Small intestine (tissue), 7 donors: ENCODE measurements around the gene HADH. TPM values are rescaled to one million over a fixed set of nuclear protein-coding genes. Genes with fewer than 3 reads are reported as not detected.

Experiments used
- DNase-seq, 2 donors: peaks; one replicate each; pipeline versions ENCODE4 v3.0.0 to v3.0.0-alpha.2; 2013
- FAIRE-seq: peaks from 2 replicates; lab custom pipeline; 2012; peaks lifted over from hg19 to GRCh38; lab: Jason Lieb, UNC
- H3K27ac ChIP-seq, 3 donors: one replicate each; pipeline ENCODE4 v1.5.1; 2013; ENCODE audit warnings: low read length in 2 of 3, mild to moderate bottlenecking in 2 of 3, control low read depth in 1 of 3, inconsistent platforms in 1 of 3, low read depth in 1 of 3, moderate library complexity in 1 of 3
- H3K27me3 ChIP-seq, 3 donors: one replicate each; pipeline ENCODE4 v1.6.1; 2013; ENCODE audit warnings: low read length in 3 of 3, inconsistent platforms in 1 of 3; ENCODE audit not compliant: control insufficient read depth in 3 of 3, insufficient read depth in 3 of 3
- H3K36me3 ChIP-seq, 3 donors: one replicate each; pipeline ENCODE4 v1.6.1; 2013; ENCODE audit warnings: low read length in 3 of 3, inconsistent platforms in 1 of 3, low read depth in 1 of 3, mild to moderate bottlenecking in 1 of 3, moderate library complexity in 1 of 3; ENCODE audit not compliant: control insufficient read depth in 3 of 3, insufficient read depth in 2 of 3
- H3K4me1 ChIP-seq, 3 donors: one replicate each; pipeline ENCODE4 v1.6.1; 2013; ENCODE audit warnings: low read length in 2 of 3, inconsistent platforms in 1 of 3, low read depth in 1 of 3, mild to moderate bottlenecking in 1 of 3, moderate library complexity in 1 of 3; ENCODE audit not compliant: control insufficient read depth in 3 of 3, insufficient read depth in 2 of 3
- H3K4me3 ChIP-seq, 3 donors: one replicate each; pipeline ENCODE4 v1.5.1; 2013; ENCODE audit warnings: low read length in 3 of 3, control low read depth in 1 of 3, inconsistent platforms in 1 of 3, low read depth in 1 of 3, mild to moderate bottlenecking in 1 of 3, moderate library complexity in 1 of 3
- H3K9me3 ChIP-seq, 2 donors: one replicate each; pipeline ENCODE4 v1.6.1; 2013; ENCODE audit warnings: low read depth in 1 of 2, low read length in 1 of 2; ENCODE audit not compliant: control insufficient read depth in 2 of 2, insufficient read depth in 1 of 2
- WGBS, 3 donors: extraction: QIAGEN DNeasy Blood & Tissue Kit; methylation state at CpG; one replicate each; pipeline ENCODE4 v1.1.7; 2013; 5-methylcytosine and 5-hydroxymethylcytosine counted together
- polyA plus RNA-seq, 4 donors: library from polyadenylated mRNA; stranded (reverse) in 3 of 4; unstranded in 1 of 4; fragments of 200-250 nt in 3 of 4; fragments of 120-200 nt in 1 of 4; gene quantifications; one replicate each; pipeline versions ENCODE4 v1.2.1 to v1.2.3, GENCODE V29; 2013
- donor health status: healthy with polysubstance abuse.
- donor health status: control.
- donor health status: control.
- donor health status: Bipolar disorder and iron deficiency.
- donor health status: healthy.

The HADH gene
- polyA plus RNA-seq, 4 donors: 81.9 to 389 (median 139) TPM

DNA sequence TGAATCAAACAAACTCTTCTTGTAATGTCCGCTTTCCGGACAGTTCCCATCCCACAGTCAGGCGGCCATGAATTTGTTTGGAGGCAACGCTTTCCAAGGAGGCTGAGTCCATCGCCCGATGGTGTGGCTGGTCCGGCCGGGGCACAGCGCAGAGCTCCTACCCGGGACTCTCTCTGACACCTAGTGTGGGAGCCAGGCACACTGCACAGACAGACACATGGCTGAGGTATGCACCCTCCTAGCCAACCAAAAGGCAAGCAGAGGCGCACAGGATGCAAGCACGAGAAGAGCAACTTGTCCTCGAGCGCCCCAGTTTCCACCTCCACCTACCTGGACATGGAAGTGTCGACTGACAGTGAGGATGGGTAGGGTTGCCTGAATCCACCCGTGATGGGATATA is 91.6 kb downstream of the HADH start:
- no peaks in the 10 kb centered on the region for H3K4me1 ChIP-seq
- DNase-seq (no peak), FAIRE-seq (no peak)
- no peaks in the 10 kb centered on the region for H3K9me3 ChIP-seq
- H3K4me3 ChIP-seq: no peak overlapping the region
- H3K36me3 ChIP-seq: no peaks in the 10 kb centered on the region
- 92 to 95% (median 93%) methylated on average over 16 of the region's 16 CpGs for WGBS, 3 donors
- no peak overlapping the region for H3K27ac ChIP-seq
- H3K27me3 ChIP-seq: peaks cover 0 to 2% (median 0%) of the 10 kb centered on the region in 3 donors

Other genes with a start within 250 kb of the HADH start
- gene SGMS2, start 165.0 kb upstream of the HADH start, polyA plus RNA-seq: 10 to 100 TPM in 2 of 4 donors, 1 to 10 TPM in 2; 8.1 to 24.9 (median 16.6) TPM
- 10 to 100 TPM in 1 of 4 donors, 1 to 10 TPM in 1, under 1 TPM in 2; 0.45 to 16.1 (median 1.8) TPM for gene CYP2U1, start 58.3 kb upstream of the HADH start, polyA plus RNA-seq
- 1 to 10 TPM in 3 of 4 donors, under 1 TPM in 1; 0.89 to 5.2 (median 3.7) TPM for gene LEF1, start 179.0 kb downstream of the HADH start, polyA plus RNA-seq